Activated naive CD8-positive, alpha-beta T cell (primary cell): Measurements from ENCODE around the gene CRTC2.

Experiments used
- H3K27ac Mint-ChIP-seq: one replicate; pipeline ENCODE4 v1.8.0; 2021; ENCODE audit warnings: mixed read lengths
- H3K27me3 Mint-ChIP-seq: one replicate; pipeline ENCODE4 v1.8.0; 2021; ENCODE audit warnings: mixed read lengths
- H3K36me3 Mint-ChIP-seq: one replicate; pipeline ENCODE4 v1.8.0; 2021; ENCODE audit warnings: mixed read lengths
- H3K4me1 Mint-ChIP-seq: one replicate; pipeline ENCODE4 v1.8.0; 2021; ENCODE audit warnings: low read depth, mixed read lengths
- H3K4me3 Mint-ChIP-seq: one replicate; pipeline ENCODE4 v1.8.0; 2021; ENCODE audit warnings: mild to moderate bottlenecking, mixed read lengths
- H3K9me3 Mint-ChIP-seq: one replicate; pipeline ENCODE4 v1.8.0; 2021; ENCODE audit warnings: low read depth, mixed read lengths

The CRTC2 gene

DNA sequence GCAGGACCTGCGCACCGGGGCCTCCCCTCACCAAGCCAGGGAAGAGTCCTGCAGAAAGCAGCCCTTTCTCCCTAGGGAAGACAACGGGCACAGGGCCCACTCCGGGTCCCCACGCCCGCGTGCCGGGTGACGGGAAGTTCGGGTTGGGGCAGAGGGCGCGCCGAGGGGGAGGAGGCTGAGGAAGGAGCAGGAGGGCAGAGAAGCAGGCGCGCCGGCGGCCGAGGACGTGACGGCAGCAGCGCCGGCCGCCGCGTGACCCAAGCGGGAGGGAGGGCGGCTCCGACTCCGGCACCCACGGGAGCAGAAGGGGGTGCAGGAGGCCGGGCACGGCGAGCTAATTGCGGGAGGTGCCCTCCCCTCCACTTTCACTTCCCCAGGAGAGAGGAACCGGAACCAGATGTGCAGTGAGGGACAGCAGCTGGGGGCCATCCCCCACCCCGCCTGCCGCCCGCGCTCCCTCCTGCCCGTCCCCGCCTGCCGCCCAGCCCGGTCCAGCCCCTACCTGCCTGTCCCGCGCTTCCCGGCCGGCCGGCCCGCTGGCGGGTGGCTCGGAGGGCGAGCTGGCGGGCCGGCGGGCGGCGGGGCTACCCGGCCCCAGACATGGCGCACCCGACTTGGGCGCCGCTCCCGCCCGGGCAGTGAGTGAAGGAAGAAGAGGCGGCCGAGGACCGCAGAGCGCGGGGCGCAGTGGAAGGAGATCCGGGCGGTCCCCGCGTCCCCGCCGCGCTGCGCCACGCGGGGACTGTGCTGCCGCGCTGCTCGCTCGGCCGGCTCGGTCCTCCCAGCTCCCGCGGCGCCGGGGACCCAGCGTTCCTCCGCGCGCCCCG is 12.4 kb downstream of the CRTC2 start:
- Mint-ChIP-seq H3K9me3 (no peaks in the 10 kb centered on the region), H3K4me1 (peaks cover 31% of the 10 kb centered on the region), H3K36me3 (peaks cover 4% of the 10 kb centered on the region)

DNA sequence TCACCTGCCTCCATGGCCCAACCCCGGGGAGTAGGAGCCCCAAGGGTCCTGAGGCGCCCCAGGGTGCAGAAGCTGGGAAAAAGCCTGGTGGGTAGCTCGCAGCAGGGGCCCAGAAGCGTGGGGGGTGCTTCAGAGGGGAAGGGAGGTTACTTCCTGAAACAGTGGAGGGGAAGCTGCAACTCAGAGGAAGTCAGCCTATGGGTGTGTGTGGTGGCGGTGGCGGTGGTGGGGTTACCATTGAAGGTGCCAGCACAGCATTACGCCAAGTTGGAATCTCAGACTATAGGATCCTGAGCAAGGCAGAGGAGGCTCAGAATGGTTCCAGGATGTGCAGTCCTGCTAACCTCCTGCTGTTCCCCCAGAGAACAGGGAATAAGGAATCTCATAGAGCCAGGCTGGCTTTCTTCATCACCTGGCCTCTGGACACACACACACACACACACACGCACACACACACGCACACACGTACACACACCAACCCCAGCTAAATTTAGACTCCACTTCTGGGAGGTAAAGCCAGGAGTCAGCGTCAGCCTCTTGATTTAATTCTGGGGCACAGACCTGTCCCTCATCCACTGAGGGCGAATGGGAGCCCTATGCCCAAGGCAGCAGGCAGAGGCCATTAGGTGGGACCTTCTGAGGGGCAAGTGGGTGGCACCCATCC is 13.1 kb downstream of the CRTC2 start:
- Mint-ChIP-seq H3K4me1 (peaks cover 30% of the 10 kb centered on the region), H3K36me3 (peaks cover 2% of the 10 kb centered on the region), H3K9me3 (no peaks in the 10 kb centered on the region), H3K4me3 (peak overlapping the region; percentile 92), H3K27ac (peak overlapping the region; percentile 91), H3K27me3 (no peaks in the 10 kb centered on the region)

More for the DNA sequence above, 12.4 kb downstream of the CRTC2 start:
- Mint-ChIP-seq H3K4me3 (peak overlapping the region; percentile 92), H3K27me3 (no peaks in the 10 kb centered on the region), H3K27ac (peak overlapping the region; percentile 91)

DNA sequence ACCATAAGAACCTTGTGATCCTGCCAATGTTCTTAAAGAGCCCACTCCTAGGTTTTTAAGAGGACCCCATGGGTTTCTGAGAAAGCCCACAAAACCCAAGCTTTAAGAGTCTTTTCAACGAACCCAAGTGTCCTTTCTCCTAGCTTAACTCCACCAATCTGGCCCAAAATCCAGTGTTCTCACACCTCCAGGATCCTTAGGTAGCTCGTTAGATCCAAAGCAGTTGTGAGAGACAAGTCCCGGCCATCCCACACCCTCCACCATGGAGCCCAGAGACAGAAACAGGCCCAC is 13.6 kb downstream of the CRTC2 start:
- no peaks in the 10 kb centered on the region for H3K9me3 Mint-ChIP-seq
- peaks cover 30% of the 10 kb centered on the region for H3K4me1 Mint-ChIP-seq
- H3K27me3 Mint-ChIP-seq = no peaks in the 10 kb centered on the region
- peak overlapping the region; percentile 92 for H3K4me3 Mint-ChIP-seq
- H3K36me3 Mint-ChIP-seq = peaks cover 2% of the 10 kb centered on the region
- peak overlapping the region; percentile 91 for H3K27ac Mint-ChIP-seq

DNA sequence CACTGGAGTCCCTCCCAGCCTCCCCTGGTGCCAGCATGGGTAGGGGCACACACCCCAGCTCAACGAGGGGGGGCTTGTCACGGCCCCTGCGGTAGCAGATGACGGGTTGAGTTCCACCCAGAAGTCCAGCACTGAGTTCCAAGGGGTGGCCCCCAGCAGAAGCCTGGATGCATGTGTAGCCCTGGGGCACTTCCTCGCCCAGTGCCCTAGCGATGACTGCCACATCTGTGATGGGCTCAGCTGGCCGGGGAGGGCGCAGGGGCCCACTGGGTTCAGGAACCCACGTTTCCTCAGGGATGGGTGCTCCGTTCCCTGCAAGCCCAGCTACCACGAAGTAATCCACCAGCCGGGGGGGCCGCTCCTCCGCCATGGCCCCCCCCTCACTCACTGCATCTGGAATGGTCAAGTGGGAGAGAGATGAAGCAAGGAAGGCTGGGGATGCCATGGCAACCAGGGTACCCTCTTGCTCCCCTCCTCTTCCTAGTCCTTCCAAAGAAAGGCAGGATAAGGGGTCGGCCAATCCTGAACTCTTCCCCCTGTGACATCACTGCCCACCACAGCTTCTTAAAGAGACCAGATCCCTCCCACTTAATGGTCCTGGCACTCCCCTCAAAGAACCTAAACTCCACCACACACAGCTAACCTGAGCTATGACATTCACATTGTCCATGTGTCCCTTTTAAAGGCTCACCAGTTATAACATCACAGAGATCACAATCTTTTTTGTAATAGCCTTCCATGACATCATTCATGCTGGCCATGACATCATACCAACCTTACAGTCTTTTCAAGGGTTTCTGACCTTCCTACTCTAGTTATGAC is 14.2 kb downstream of the CRTC2 start:
- no peaks in the 10 kb centered on the region for H3K27me3 Mint-ChIP-seq
- no peaks in the 10 kb centered on the region for H3K9me3 Mint-ChIP-seq
- H3K4me3 Mint-ChIP-seq = peak overlapping the region; percentile 92
- peaks cover 30% of the 10 kb centered on the region for H3K4me1 Mint-ChIP-seq
- peak overlapping the region; percentile 91 for H3K27ac Mint-ChIP-seq
- H3K36me3 Mint-ChIP-seq = peaks cover 2% of the 10 kb centered on the region

DNA sequence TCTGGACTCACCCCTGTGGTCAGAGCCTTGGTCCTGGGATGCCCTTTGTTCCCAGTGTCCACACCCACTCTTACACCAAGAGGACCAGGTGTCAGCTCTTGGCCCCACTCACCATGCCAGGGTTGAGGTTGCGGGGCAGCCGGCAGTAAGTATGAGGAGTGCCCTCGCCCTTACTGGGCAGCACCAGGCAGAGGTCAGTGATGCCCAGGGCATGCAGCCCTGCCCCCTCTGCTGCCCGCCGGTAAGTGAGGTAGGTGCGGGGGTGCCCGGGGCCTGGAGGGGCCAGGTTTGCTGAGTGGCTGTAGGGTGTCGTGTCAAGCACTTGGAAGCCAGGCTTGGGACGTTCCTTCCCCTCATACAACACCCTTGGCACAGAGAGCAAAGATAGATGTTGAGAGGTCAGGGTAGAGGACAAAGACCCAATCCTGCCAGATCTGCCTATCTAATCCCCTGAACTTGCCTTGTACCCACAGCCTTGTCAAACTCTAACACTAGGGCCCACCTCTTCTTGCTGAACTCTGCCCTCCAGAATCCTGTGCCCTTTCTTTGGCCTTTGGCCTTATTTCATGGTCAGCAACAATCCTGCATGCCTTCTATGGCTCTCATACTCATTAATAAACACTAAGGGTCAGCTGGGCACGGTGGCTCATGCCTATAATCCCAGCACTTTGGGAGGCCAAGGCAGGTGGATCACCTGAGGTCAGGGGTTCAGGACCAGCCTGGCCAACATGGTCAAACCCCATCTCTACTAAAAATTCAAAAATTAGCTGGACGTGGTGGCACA is 15.5 kb downstream of the CRTC2 start:
- no peaks in the 10 kb centered on the region for H3K27me3 Mint-ChIP-seq
- H3K36me3 Mint-ChIP-seq = no peaks in the 10 kb centered on the region
- H3K4me1 Mint-ChIP-seq = peaks cover 30% of the 10 kb centered on the region
- no peaks in the 10 kb centered on the region for H3K9me3 Mint-ChIP-seq
- H3K4me3 Mint-ChIP-seq = peak overlapping the region; percentile 49
- peak overlapping the region; percentile 22 for H3K27ac Mint-ChIP-seq

DNA sequence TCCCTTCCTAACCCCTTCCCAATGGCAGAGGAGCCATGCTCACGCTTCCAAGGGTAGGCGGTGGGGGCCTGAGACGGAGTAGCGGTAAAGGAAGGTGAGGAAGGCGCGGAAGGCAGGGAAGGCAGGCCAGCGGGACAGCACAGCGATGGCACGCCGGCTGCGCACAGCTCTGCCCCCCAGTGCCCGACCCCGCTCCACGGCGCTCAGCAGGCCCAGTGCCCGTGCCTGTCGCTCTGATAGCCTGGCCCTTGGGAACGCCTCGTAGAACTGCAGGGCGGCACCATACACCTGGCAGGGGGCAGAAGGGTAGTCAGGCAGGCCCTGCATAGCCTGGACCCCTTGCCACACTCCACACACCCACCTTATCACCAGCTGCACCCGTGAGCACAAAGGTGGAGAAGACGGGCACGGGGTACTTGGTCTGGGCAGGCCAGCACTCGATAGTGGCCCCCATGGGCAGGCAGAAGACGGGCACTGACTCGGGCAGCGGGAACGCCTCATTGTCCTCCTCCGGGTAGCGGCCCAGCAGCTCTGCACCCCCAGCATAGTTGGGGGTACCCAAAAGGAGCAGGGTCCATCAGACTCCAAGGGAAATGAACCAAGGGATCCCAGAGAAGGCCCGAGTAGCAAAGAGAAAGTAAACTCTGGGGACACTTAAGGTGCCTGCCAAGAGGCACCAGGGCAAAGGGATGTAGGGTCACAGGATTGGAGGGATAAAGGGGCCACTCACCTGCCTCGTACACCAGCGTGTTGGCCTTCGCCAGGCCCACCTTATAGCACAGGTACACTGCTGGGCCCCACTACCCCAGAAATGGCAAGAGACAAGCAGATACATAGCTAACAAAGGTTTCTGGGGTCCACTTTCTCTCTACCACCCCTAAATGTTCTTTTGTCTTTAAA is 16.3 kb downstream of the CRTC2 start:
- Mint-ChIP-seq H3K4me3 (no peak overlapping the region), H3K27me3 (no peaks in the 10 kb centered on the region), H3K9me3 (no peaks in the 10 kb centered on the region), H3K36me3 (peaks cover 3% of the 10 kb centered on the region), H3K4me1 (peaks cover 28% of the 10 kb centered on the region), H3K27ac (no peak overlapping the region)

DNA sequence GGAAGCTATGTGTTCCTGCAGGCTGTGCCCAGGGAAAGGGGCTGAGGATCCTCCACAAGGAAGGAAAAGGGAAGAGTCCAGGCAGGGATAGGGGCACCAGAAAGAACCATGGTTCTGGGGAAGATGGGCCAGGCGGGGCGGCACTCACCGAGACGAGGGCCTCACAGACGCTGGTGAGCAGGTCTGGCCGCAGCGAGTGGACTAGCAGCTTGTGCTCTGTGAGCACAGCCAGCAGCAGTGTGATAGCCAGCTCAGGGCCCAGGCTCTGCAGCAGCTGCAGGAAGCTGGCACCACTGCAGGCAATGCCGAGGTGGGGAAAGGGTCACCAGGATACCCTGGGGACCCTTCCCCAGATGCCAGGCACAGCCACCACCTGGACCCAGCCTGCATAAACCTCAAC is 17.7 kb downstream of the CRTC2 start:
- H3K36me3 Mint-ChIP-seq = peaks cover 8% of the 10 kb centered on the region
- no peaks in the 10 kb centered on the region for H3K27me3 Mint-ChIP-seq
- no peak overlapping the region for H3K4me3 Mint-ChIP-seq
- peaks cover 25% of the 10 kb centered on the region for H3K4me1 Mint-ChIP-seq
- no peaks in the 10 kb centered on the region for H3K9me3 Mint-ChIP-seq
- H3K27ac Mint-ChIP-seq = no peak overlapping the region

DNA sequence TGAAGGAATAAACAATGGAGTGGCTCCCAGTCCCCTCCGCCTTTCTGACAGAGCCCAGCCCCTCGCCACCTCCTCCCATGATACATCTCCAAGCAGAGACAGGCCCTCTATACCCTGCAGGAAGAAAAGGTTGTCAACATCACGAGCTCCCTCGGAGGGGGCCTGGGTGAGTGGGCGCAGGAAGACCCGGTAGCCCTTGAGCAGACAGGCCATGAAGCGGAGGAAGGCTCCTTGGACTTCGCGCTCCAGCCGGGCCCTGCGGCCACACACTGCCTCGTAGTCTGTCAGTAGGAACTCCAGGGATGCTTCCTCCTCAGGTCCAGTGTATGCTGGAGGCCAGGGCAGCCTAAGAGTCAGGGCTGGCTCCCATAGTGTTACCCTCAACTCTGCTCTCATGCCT is 18.9 kb downstream of the CRTC2 start:
- H3K27ac Mint-ChIP-seq = peak overlapping the region; percentile 46
- no peak overlapping the region for H3K4me3 Mint-ChIP-seq
- H3K36me3 Mint-ChIP-seq = peaks cover 8% of the 10 kb centered on the region
- peaks cover 21% of the 10 kb centered on the region for H3K4me1 Mint-ChIP-seq
- H3K9me3 Mint-ChIP-seq = no peaks in the 10 kb centered on the region
- H3K27me3 Mint-ChIP-seq = no peaks in the 10 kb centered on the region

DNA sequence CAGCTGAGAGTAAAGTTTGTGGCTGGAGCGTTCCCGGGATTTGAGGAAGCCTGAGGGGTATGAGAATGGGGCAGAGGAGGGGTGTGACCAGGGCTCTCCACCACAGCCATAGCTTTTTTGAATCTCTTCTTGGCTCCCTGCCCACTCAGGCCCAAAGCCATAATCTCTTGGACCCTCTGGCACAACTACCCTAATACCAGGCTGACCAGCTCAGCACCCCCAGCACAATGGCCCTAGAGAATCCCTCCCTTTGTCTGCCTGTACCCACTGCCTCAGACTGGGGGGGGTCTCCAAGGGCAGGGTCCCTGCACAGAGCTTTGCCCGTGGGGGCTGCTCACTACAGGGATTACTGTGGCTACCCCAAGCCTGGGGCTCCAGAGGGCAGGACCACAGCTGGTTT is 19.4 kb downstream of the CRTC2 start:
- peak overlapping the region; percentile 46 for H3K27ac Mint-ChIP-seq
- H3K4me3 Mint-ChIP-seq = no peak overlapping the region
- peaks cover 17% of the 10 kb centered on the region for H3K4me1 Mint-ChIP-seq
- H3K9me3 Mint-ChIP-seq = no peaks in the 10 kb centered on the region
- H3K36me3 Mint-ChIP-seq = peaks cover 8% of the 10 kb centered on the region
- H3K27me3 Mint-ChIP-seq = no peaks in the 10 kb centered on the region

DNA sequence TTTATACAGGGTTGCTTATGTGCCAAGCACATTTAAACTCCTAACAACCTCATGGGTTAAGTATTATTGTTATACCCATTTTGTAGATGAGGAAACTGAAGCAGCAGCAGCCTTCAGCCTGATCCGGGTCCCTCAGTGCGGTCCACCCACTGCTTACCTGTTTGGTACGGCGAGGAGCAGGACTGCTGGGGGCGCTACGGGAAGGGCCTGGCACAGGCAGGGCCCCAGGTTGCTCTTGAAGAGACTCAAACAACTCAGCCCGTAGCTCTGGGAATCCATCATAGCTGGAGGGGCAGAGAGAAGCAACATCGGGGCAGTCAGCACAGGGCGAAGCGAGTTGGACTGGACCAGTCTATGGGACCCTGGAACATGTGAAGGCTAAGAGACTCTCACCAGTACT is 21.1 kb downstream of the CRTC2 start:
- Mint-ChIP-seq H3K4me1 (peaks cover 6% of the 10 kb centered on the region), H3K27ac (no peak overlapping the region), H3K9me3 (no peaks in the 10 kb centered on the region), H3K36me3 (peaks cover 8% of the 10 kb centered on the region), H3K27me3 (no peaks in the 10 kb centered on the region), H3K4me3 (no peak overlapping the region)

DNA sequence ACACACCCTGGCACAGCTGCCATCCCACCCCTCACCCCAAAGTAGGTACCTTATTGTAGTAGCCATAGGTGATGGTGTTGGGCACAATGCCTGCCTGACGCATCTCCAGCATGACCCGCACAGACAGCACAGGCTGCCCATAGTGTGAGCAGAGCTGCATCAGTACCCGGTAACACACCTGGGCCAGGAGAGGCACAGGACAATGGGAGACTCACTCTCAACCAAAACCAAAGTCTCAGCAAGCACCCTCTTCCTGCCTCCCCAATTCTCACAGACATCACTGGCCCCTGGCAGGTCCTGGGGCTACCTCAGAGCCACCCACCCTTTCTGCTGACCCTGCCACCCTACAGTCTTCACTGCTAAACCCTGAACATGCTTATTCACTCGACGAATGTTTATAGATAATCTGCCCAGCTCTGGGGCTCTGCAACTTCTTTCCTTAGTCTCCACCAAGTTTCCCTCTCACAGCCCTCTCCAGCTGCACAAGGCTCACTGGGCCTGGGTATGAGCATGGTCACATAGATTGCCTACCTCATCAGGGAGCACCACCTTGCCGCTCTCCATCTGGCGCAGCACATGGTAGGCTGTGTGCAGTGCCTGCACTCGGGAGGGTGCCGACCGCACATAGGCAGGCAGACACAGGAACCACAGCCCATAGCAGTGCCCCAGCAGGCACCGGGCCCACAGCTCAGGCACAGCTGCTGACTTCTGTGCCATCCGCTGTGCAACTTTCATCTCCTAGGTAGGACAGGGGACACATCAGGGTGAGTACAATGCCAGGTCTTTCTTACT is 22.2 kb downstream of the CRTC2 start:
- Mint-ChIP-seq H3K4me1 (peaks cover 2% of the 10 kb centered on the region), H3K27me3 (no peaks in the 10 kb centered on the region), H3K36me3 (peaks cover 8% of the 10 kb centered on the region), H3K4me3 (no peak overlapping the region), H3K27ac (peak overlapping the region; percentile 29), H3K9me3 (no peaks in the 10 kb centered on the region)

DNA sequence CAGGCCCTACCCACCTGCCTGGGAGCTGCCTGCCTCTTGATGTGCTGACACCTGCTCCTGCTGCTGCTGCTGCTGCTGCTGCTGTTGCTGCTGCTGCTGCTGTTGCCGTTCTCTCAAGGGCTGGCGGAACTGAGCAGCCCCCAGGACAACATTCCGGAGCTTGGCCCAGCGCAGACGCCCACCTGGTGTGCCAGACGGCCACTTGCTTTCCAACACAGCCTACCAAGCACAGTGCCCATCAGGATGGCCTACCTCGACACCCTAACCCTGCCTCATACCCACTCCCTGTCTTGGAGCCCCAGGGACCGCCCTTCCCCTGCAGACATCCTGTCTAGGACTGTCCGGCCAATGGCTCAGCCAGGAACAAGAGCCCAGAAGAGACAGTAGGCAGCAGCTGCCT is 23.7 kb downstream of the CRTC2 start:
- no peaks in the 10 kb centered on the region for H3K4me1 Mint-ChIP-seq
- H3K9me3 Mint-ChIP-seq = no peaks in the 10 kb centered on the region
- H3K27ac Mint-ChIP-seq = peak overlapping the region; percentile 67
- H3K4me3 Mint-ChIP-seq = no peak overlapping the region
- H3K36me3 Mint-ChIP-seq = peaks cover 8% of the 10 kb centered on the region
- H3K27me3 Mint-ChIP-seq = no peaks in the 10 kb centered on the region

DNA sequence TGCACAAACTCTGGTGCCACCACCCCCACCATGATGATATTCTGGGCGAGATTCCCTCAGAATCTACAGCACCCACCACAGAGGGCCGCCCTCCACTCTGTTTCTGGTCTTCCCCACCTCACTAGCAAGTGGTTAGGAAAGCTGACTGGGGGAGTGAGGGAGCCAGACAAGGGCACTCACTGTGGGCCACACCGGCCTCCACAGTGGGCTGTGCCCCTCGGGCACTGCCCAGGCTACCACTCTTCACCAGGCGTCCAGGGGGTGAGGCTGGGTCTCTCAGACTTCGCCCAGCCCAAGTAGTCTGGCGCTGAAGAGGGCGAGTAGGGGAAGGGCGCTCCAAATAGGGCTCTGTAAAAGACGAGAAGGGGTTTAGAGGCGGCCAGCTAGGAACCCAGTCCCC is 24.5 kb downstream of the CRTC2 start:
- H3K36me3 Mint-ChIP-seq = peaks cover 8% of the 10 kb centered on the region

More for the DNA sequence above, 24.5 kb downstream of the CRTC2 start:
- no peaks in the 10 kb centered on the region for H3K9me3 Mint-ChIP-seq
- no peaks in the 10 kb centered on the region for H3K27me3 Mint-ChIP-seq
- H3K27ac Mint-ChIP-seq = no peak overlapping the region
- peaks cover 2% of the 10 kb centered on the region for H3K4me1 Mint-ChIP-seq
- no peak overlapping the region for H3K4me3 Mint-ChIP-seq
